ENCODE measurements around the gene CCND1. TPM values are rescaled to one million over a fixed set of nuclear protein-coding genes. Genes with fewer than 3 reads are reported as not detected.
"Not testable (repeated sequence)": the region's sequence is repeated elsewhere in the genome, so short reads cannot be mapped to it uniquely, and the experiment has no call there.

The CCND1 gene
- total and polyA plus RNA-seq, 12 donors: 11.4 to 292 (median 173) TPM

- no peak for ATAC-seq
- TF ChIP-seq CTCF (IDR thresholded peaks at IDR 0.05): no peak
- no peaks in the 10 kb centered on the region for H3K36me3 ChIP-seq
- peaks cover 0 to 4% (median 0%) of the 10 kb centered on the region in 11 donors for H3K9me3 ChIP-seq
- 62 to 68% methylated on average over 8 of the region's 8 CpGs for WGBS, 2 donors
- intact Hi-C loops (cut with DNase I): loop anchor here in 7 of 10 donors (2.0 to 5.0 kb wide), 6 partner anchors 202 to 512 kb away; no protein-coding TSS in a partner anchor
- no peak overlapping the region for H3K4me3 ChIP-seq
- H3K4me1 ChIP-seq: peaks cover 0 to 8% (median 6%) of the 10 kb centered on the region in 9 donors
- H3K27ac ChIP-seq: no peak overlapping the region
- no peak for DNase-seq
- H3K27me3 ChIP-seq: peaks cover 0 to 29% (median 14%) of the 10 kb centered on the region in 7 donors
These were observed 44.4 kb downstream of the CCND1 start for GRCh38 chr11:69685348-69685747.

- no peak overlapping the region for H3K4me3 ChIP-seq
These were observed 45.5 kb downstream of the CCND1 start for GRCh38 chr11:69686452-69686851.

GRCh38 chr11:69686856-69687255 is 45.9 kb downstream of the CCND1 start:
- H3K27ac ChIP-seq: no peak overlapping the region
- no peak for TF ChIP-seq CTCF (IDR thresholded peaks at IDR 0.05)
- 89 to 90% methylated on average over 8 of the region's 8 CpGs for WGBS, 2 donors
- no peak overlapping the region for H3K4me3 ChIP-seq
- H3K36me3 ChIP-seq: no peaks in the 10 kb centered on the region
- H3K27me3 ChIP-seq: peaks cover 0 to 29% (median 14%) of the 10 kb centered on the region in 7 donors
- intact Hi-C loops (cut with DNase I): loop anchor here (1.0 to 5.0 kb wide), 8 partner anchors 200 to 516 kb away; partner anchors contain the start of gene FADD (in 1 of the 10)
- DNase-seq (no peak), ATAC-seq (no peak)
- peaks cover 0 to 8% (median 6%) of the 10 kb centered on the region in 9 donors for H3K4me1 ChIP-seq
- peaks cover 0 to 9% (median 0%) of the 10 kb centered on the region in 11 donors for H3K9me3 ChIP-seq

More at GRCh38 chr11:69686452-69686851, 45.5 kb downstream of the CCND1 start:
- intact Hi-C loops (cut with DNase I): loop anchor here (1.0 to 5.0 kb wide), 8 partner anchors 201 to 516 kb away; partner anchors contain the start of gene FADD (in 1 of the 10)
- H3K9me3 ChIP-seq: peaks cover 0 to 5% (median 0%) of the 10 kb centered on the region in 11 donors
- ATAC-seq: peak in 1 of 8 donors; percentile 16
- peaks cover 0 to 8% (median 6%) of the 10 kb centered on the region in 9 donors for H3K4me1 ChIP-seq
- whole genome bisulfite sequencing, 2 donors: 68 to 73% methylated on average over 13 of the region's 13 CpGs
- H3K36me3 ChIP-seq: no peaks in the 10 kb centered on the region
- peaks cover 0 to 29% (median 14%) of the 10 kb centered on the region in 7 donors for H3K27me3 ChIP-seq
- TF ChIP-seq CTCF (IDR thresholded peaks at IDR 0.05): no peak
- no peak overlapping the region for H3K27ac ChIP-seq
- DNase-seq: no peak

GRCh38 chr11:69687969-69688771 is 47.2 kb downstream of the CCND1 start:
- H3K4me3 ChIP-seq, H3K27ac ChIP-seq, H3K36me3 ChIP-seq, H3K4me1 ChIP-seq, DNase-seq, ATAC-seq: not testable (repeated sequence)
- Histone ChIP-seq H3K27me3 (peaks cover 0 to 29% (median 15%) of the 10 kb centered on the region in 7 donors), H3K9me3 (peaks cover 0 to 17% (median 0%) of the 10 kb centered on the region in 11 donors)
- intact Hi-C loops (cut with DNase I): loop anchor here in 8 of 10 donors (2.0 to 5.0 kb wide), 6 partner anchors 199 to 515 kb away; partner anchors contain the start of gene FADD (in 1 of the 8)
- WGBS, 2 donors: 81 to 84% methylated on average over 5 of the region's 5 CpGs
